GM19238 (cell line): Measurements from ENCODE around the gene PPIE.
"Not testable (repeated sequence)": the region's sequence is repeated elsewhere in the genome, so short reads cannot be mapped to it uniquely, and the experiment has no call there.

ENCODE experiments used
- DNase-seq: peaks from one replicate; pipeline ENCODE4 v3.0.0; 2011; ENCODE audit warnings: low spot score; ENCODE audit not compliant: insufficient read length

PPIE gene

GRCh38 chr1:39777306-39777705 lies 38.6 kb downstream of the PPIE start:
- DNase-seq: no peak

- DNase-seq: not testable (repeated sequence)
Measured at GRCh38 chr1:39777896-39778295, 39.2 kb downstream of the PPIE start.

GRCh38 chr1:39778463-39779099 lies 39.9 kb downstream of the PPIE start:
- DNase-seq: not testable (repeated sequence)

GRCh38 chr1:39779137-39779536 lies 40.5 kb downstream of the PPIE start:
- no peak for DNase-seq

- no peak for DNase-seq
Measured at GRCh38 chr1:39779821-39780220, 41.1 kb downstream of the PPIE start.

- no peak for DNase-seq
Measured at GRCh38 chr1:39781349-39781715, 42.6 kb downstream of the PPIE start.

- no peak for DNase-seq
Measured at GRCh38 chr1:39782103-39782502, 43.4 kb downstream of the PPIE start.

- DNase-seq: not testable (repeated sequence)
Measured at GRCh38 chr1:39782685-39783084, 44.0 kb downstream of the PPIE start.

- DNase-seq: not testable (repeated sequence)
Measured at GRCh38 chr1:39786303-39787107, 47.8 kb downstream of the PPIE start.

- not testable (repeated sequence) for DNase-seq
Measured at GRCh38 chr1:39787108-39787375, 48.4 kb downstream of the PPIE start.

- no peak for DNase-seq
Measured at GRCh38 chr1:39787468-39787867, 48.8 kb downstream of the PPIE start.

- DNase-seq: not testable (repeated sequence)
Measured at GRCh38 chr1:39787964-39788363, 49.3 kb downstream of the PPIE start.

- no peak for DNase-seq
Measured at GRCh38 chr1:39788426-39788757, 49.7 kb downstream of the PPIE start.

GRCh38 chr1:39788758-39789570 lies 50.3 kb downstream of the PPIE start, which contains the start of gene BMP8B:
TSS of gene BMP8B (minus strand) at chr1:39788865. CDS start at chr1:39788485, 380 bp downstream.
- peak; percentile 39 for DNase-seq

- DNase-seq: no peak
Measured at GRCh38 chr1:39789571-39790110, 51.0 kb downstream of the PPIE start.

GRCh38 chr1:39791838-39792237 lies 53.2 kb downstream of the PPIE start:
- no peak for DNase-seq

- no peak for DNase-seq
Measured at GRCh38 chr1:39795651-39796050, 57.0 kb downstream of the PPIE start.

- peak; percentile 57 for DNase-seq
Measured at GRCh38 chr1:39798859-39799769, 60.4 kb downstream of the PPIE start.

GRCh38 chr1:39799770-39800470 lies 61.2 kb downstream of the PPIE start:
- DNase-seq: peak; percentile 62

GRCh38 chr1:39800471-39800835 lies 61.8 kb downstream of the PPIE start:
- no peak for DNase-seq
